Germinal center (tissue), 1 donor: Measurements from ENCODE around the gene CYP2D6.
"Not testable (repeated sequence)": the region's sequence is repeated elsewhere in the genome, so short reads cannot be mapped to it uniquely, and the experiment has no call there.

ENCODE experiments used
- DNase-seq: peaks from one replicate; pipeline ENCODE4 v3.0.0; 2012; ENCODE audit warnings: mixed read lengths, low spot score

Gene CYP2D6

GRCh38 chr22:42158456-42159132 lies 28.0 kb upstream of the CYP2D6 start:
- DNase-seq, result no peak

- DNase-seq, result no peak
Observed at GRCh38 chr22:42156598-42156997, 26.0 kb upstream of the CYP2D6 start.

GRCh38 chr22:42156121-42156520 lies 25.5 kb upstream of the CYP2D6 start:
- no peak for DNase-seq

- DNase-seq, result no peak
Observed at GRCh38 chr22:42155053-42155543, 24.5 kb upstream of the CYP2D6 start.

GRCh38 chr22:42154293-42155052 lies 23.9 kb upstream of the CYP2D6 start:
- no peak for DNase-seq

GRCh38 chr22:42152661-42153270 lies 22.2 kb upstream of the CYP2D6 start:
- DNase-seq, result no peak

- no peak for DNase-seq
Observed at GRCh38 chr22:42151924-42152635, 21.5 kb upstream of the CYP2D6 start.

GRCh38 chr22:42150727-42151590 lies 20.3 kb upstream of the CYP2D6 start:
- DNase-seq, result no peak

- not testable (repeated sequence) for DNase-seq
Observed at GRCh38 chr22:42149798-42150197, 19.2 kb upstream of the CYP2D6 start.

GRCh38 chr22:42145175-42145574 lies 14.6 kb upstream of the CYP2D6 start:
- no peak for DNase-seq

- not testable (repeated sequence) for DNase-seq
Observed at GRCh38 chr22:42143859-42144822, 13.5 kb upstream of the CYP2D6 start.

GRCh38 chr22:42142771-42143461 lies 12.3 kb upstream of the CYP2D6 start:
- DNase-seq, result no peak

- DNase-seq, result not testable (repeated sequence)
Observed at GRCh38 chr22:42141307-42142057, 10.9 kb upstream of the CYP2D6 start.

- not testable (repeated sequence) for DNase-seq
Observed at GRCh38 chr22:42140153-42140552, 9.5 kb upstream of the CYP2D6 start.

- not testable (repeated sequence) for DNase-seq
Observed at GRCh38 chr22:42139508-42139907, 8.9 kb upstream of the CYP2D6 start.

- DNase-seq, result no peak
Observed at GRCh38 chr22:42138972-42139371, 8.4 kb upstream of the CYP2D6 start.

GRCh38 chr22:42138122-42138770 lies 7.6 kb upstream of the CYP2D6 start:
- no peak for DNase-seq

- DNase-seq, result not testable (repeated sequence)
Observed at GRCh38 chr22:42135688-42136087, 5.1 kb upstream of the CYP2D6 start.
